GM19023 (cell line): ENCODE data around the gene ITFG2.

Experiments used
- ATAC-seq: cut with Tn5 transposase; IDR thresholded peaks from one replicate; pipeline ENCODE4 v1.9.1; 2021; ENCODE audit warnings: mild to moderate bottlenecking, moderate library complexity; ENCODE audit not compliant: unreplicated experiment

ITFG2 gene

GRCh38 chr12:2794736-2795289 lies 17.7 kb upstream of the ITFG2 start, which contains the start of gene FKBP4:
TSS of gene FKBP4 (plus strand) at chr12:2794970. CDS start at chr12:2795140, 170 bp downstream.
- ATAC-seq, result peak; percentile 78

- ATAC-seq, result peak; percentile 74
Observed at GRCh38 chr12:2795291-2796186, 16.9 kb upstream of the ITFG2 start.

- no peak for ATAC-seq
Observed at GRCh38 chr12:2796187-2796666, 16.2 kb upstream of the ITFG2 start.

- no peak for ATAC-seq
Observed at GRCh38 chr12:2797721-2798418, 14.6 kb upstream of the ITFG2 start.

- no peak for ATAC-seq
Observed at GRCh38 chr12:2800046-2800570, 12.4 kb upstream of the ITFG2 start.

GRCh38 chr12:2801044-2801783 lies 11.3 kb upstream of the ITFG2 start:
- ATAC-seq, result no peak

GRCh38 chr12:2803635-2804392 lies 8.7 kb upstream of the ITFG2 start:
- ATAC-seq, result no peak

- no peak for ATAC-seq
Observed at GRCh38 chr12:2804393-2805142, 7.9 kb upstream of the ITFG2 start.

- no peak for ATAC-seq
Observed at GRCh38 chr12:2805143-2805520, 7.3 kb upstream of the ITFG2 start.

GRCh38 chr12:2806700-2807099 lies 5.8 kb upstream of the ITFG2 start:
- ATAC-seq, result no peak

- ATAC-seq, result no peak
Observed at GRCh38 chr12:2811801-2812200, 667 bp upstream of the ITFG2 start.

GRCh38 chr12:2813214-2814185 lies 1.0 kb downstream of the ITFG2 start:
- peak; percentile 1 for ATAC-seq

- no peak for ATAC-seq
Observed at GRCh38 chr12:2819810-2820209, 7.3 kb downstream of the ITFG2 start.

- ATAC-seq, result no peak
Observed at GRCh38 chr12:2820432-2820831, 8.0 kb downstream of the ITFG2 start.

- ATAC-seq, result no peak
Observed at GRCh38 chr12:2823483-2823882, 11.0 kb downstream of the ITFG2 start.

- no peak for ATAC-seq
Observed at GRCh38 chr12:2824541-2824940, 12.1 kb downstream of the ITFG2 start.

- no peak for ATAC-seq
Observed at GRCh38 chr12:2825132-2825531, 12.7 kb downstream of the ITFG2 start.

GRCh38 chr12:2826036-2826435 lies 13.6 kb downstream of the ITFG2 start:
- no peak for ATAC-seq
